Measurements from ENCODE around the gene ARMC7. TPM values are rescaled to one million over a fixed set of nuclear protein-coding genes. Genes with fewer than 3 reads are reported as not detected.

ARMC7 gene
- total and polyA plus RNA-seq, 2 of the 13 experiments (the other 11 are each of a cell fraction or from before 2014, with no cell fraction given), result 3.9 to 4.2 TPM

- TF ChIP-seq, protein P1, sequence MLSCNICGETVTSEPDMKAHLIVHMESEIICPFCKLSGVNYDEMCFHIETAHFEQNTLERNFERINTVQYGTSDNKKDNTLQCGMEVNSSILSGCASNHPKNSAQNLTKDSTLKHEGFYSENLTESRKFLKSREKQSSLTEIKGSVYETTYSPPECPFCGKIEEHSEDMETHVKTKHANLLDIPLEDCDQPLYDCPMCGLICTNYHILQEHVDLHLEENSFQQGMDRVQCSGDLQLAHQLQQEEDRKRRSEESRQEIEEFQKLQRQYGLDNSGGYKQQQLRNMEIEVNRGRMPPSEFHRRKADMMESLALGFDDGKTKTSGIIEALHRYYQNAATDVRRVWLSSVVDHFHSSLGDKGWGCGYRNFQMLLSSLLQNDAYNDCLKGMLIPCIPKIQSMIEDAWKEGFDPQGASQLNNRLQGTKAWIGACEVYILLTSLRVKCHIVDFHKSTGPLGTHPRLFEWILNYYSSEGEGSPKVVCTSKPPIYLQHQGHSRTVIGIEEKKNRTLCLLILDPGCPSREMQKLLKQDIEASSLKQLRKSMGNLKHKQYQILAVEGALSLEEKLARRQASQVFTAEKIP (CRISPR knock-in tag; IDR thresholded peaks at IDR 0.05; ENCODE audit: borderline replicate concordance), result no peak
- TF ChIP-seq PHF20 (CRISPR knock-in tag; IDR thresholded peaks at IDR 0.05) (peak; percentile 35; the same call in 1 of the 2 replicates), POGZ (CRISPR knock-in tag; IDR thresholded peaks at IDR 0.05) (no peak), BORCS8-MEF2B (CRISPR knock-in tag; IDR thresholded peaks at IDR 0.05) (no peak), TBX2 (CRISPR knock-in tag; IDR thresholded peaks at IDR 0.05; ENCODE audit: borderline replicate concordance) (peak; percentile 76; the same call in 1 of the 2 replicates), ZNF232 (CRISPR knock-in tag; IDR thresholded peaks at IDR 0.05; ENCODE audit: borderline replicate concordance) (no peak; the same call in 1 of the 2 replicates), ZSCAN25 (CRISPR knock-in tag; IDR thresholded peaks at IDR 0.05) (no peak), CBFB (CRISPR knock-in tag; IDR thresholded peaks at IDR 0.05) (no peak), ZNF382 (CRISPR knock-in tag; IDR thresholded peaks at IDR 0.05; ENCODE audit: borderline replicate concordance) (no peak), NFYB (CRISPR knock-in tag; IDR thresholded peaks at IDR 0.05) (no peak), ZMAT5 (CRISPR knock-in tag; IDR thresholded peaks at IDR 0.05; ENCODE audit: borderline replicate concordance, low read depth) (no peak), ZNF550 (CRISPR knock-in tag; IDR thresholded peaks at IDR 0.05; ENCODE audit: borderline replicate concordance) (0 out of 2 replicates have a peak, but pooled peaks have one; percentile 81), KAT7 (CRISPR knock-in tag; IDR thresholded peaks at IDR 0.05; ENCODE audit: borderline replicate concordance) (0 out of 2 replicates have a peak, but pooled peaks have one; percentile 38), IKZF4 (CRISPR knock-in tag; IDR thresholded peaks at IDR 0.05; ENCODE audit: borderline replicate concordance, low read depth, not compliant biosample characterization) (no peak), ETV5 (CRISPR knock-in tag; IDR thresholded peaks at IDR 0.05; ENCODE audit: borderline replicate concordance) (peak; percentile 92), TERF1 (CRISPR knock-in tag; IDR thresholded peaks at IDR 0.05) (no peak), SAP130 (CRISPR knock-in tag; IDR thresholded peaks at IDR 0.05; ENCODE audit: low read depth) (peak; percentile 75), RCOR2 (CRISPR knock-in tag; IDR thresholded peaks at IDR 0.05) (peak; percentile 78; the same call in 1 of the 2 replicates), ZNF792 (CRISPR knock-in tag; IDR thresholded peaks at IDR 0.05) (peak; percentile 58; the same call in 1 of the 2 replicates), HES4 (CRISPR knock-in tag; IDR thresholded peaks at IDR 0.05; ENCODE audit: borderline replicate concordance) (no peak), ZNF331 (CRISPR knock-in tag; IDR thresholded peaks at IDR 0.05) (no peak)
- TF ChIP-seq, protein P2, sequence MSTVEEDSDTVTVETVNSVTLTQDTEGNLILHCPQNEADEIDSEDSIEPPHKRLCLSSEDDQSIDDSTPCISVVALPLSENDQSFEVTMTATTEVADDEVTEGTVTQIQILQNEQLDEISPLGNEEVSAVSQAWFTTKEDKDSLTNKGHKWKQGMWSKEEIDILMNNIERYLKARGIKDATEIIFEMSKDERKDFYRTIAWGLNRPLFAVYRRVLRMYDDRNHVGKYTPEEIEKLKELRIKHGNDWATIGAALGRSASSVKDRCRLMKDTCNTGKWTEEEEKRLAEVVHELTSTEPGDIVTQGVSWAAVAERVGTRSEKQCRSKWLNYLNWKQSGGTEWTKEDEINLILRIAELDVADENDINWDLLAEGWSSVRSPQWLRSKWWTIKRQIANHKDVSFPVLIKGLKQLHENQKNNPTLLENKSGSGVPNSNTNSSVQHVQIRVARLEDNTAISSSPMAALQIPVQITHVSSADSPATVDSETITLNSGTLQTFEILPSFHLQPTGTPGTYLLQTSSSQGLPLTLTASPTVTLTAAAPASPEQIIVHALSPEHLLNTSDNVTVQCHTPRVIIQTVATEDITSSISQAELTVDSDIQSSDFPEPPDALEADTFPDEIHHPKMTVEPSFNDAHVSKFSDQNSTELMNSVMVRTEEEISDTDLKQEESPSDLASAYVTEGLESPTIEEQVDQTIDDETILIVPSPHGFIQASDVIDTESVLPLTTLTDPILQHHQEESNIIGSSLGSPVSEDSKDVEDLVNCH (CRISPR knock-in tag; IDR thresholded peaks at IDR 0.05), result no peak
- TF ChIP-seq, protein P3, sequence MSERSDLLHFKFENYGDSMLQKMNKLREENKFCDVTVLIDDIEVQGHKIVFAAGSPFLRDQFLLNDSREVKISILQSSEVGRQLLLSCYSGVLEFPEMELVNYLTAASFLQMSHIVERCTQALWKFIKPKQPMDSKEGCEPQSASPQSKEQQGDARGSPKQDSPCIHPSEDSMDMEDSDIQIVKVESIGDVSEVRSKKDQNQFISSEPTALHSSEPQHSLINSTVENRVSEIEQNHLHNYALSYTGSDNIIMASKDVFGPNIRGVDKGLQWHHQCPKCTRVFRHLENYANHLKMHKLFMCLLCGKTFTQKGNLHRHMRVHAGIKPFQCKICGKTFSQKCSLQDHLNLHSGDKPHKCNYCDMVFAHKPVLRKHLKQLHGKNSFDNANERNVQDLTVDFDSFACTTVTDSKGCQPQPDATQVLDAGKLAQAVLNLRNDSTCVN (CRISPR knock-in tag; IDR thresholded peaks at IDR 0.05; ENCODE audit: borderline replicate concordance), result peak; percentile 79; the same call in 1 of the 2 replicates
Observed at GRCh38 chr17:75086496-75087181, 23.1 kb upstream of the ARMC7 start (continued).
